ENCODE results near the gene STEAP3.

- TF ChIP-seq CTCF (IDR thresholded peaks at IDR 0.05; ENCODE audit: low read depth, low read length) (peak; percentile 81), EZH2phosphoT487 (IDR thresholded peaks at IDR 0.05; ENCODE audit: low read depth) (no peak)
Measured at GRCh38 chr2:119290859-119291587, 67.4 kb downstream of the STEAP3 start.
